GM12864 (cell line): Measurements from ENCODE around the gene RBFOX2.
"Not testable (repeated sequence)": the region's sequence is repeated elsewhere in the genome, so short reads cannot be mapped to it uniquely, and the experiment has no call there.

Source experiments
- DNase-seq: peaks from one replicate; pipeline ENCODE4 v3.0.0-alpha.2; 2011; ENCODE audit warnings: low read depth
- H3K4me3 ChIP-seq: 2 replicates; pipeline ENCODE4 v1.5.1; 2011; ENCODE audit warnings: mild to moderate bottlenecking, low read depth, low read length, control low read depth
- CTCF ChIP-seq: IDR thresholded peaks from 2 replicates; pipeline ENCODE4 v1.5.1; 2011; ENCODE audit warnings: low read depth, mild to moderate bottlenecking, moderate library complexity, low read length, control low read depth, inconsistent platforms; ENCODE audit errors: missing control alignments

Gene RBFOX2

GRCh38 chr22:36055376-36056295, 27.0 kb upstream of the RBFOX2 start:
- DNase-seq: no peak
- no peak for TF ChIP-seq CTCF
- no peak overlapping the region for H3K4me3 ChIP-seq

DNA sequence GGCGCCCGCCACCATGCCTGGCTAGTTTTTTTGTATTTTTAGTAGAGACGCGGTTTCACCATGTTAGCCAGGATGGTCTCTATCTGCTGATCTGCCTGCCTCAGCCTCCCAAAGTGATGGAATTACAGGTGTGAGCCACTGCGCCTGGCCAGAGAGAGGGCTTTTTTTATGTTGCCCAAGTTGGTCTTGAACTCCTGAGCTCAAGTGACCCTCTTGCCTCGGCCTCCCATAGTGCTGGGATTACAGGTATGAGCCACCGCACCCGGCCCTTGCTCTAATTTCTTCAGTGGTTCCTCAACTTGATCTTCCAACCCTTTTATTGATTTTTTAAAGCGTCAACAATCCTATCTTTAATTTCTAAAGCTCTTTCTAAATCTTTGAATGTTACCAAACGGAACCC, 25.8 kb upstream of the RBFOX2 start:
- H3K4me3 ChIP-seq, DNase-seq: not testable (repeated sequence)

- no peak overlapping the region for H3K4me3 ChIP-seq
- TF ChIP-seq CTCF: no peak
- DNase-seq: no peak
Observed at GRCh38 chr22:36053242-36054147, 24.9 kb upstream of the RBFOX2 start.

DNA sequence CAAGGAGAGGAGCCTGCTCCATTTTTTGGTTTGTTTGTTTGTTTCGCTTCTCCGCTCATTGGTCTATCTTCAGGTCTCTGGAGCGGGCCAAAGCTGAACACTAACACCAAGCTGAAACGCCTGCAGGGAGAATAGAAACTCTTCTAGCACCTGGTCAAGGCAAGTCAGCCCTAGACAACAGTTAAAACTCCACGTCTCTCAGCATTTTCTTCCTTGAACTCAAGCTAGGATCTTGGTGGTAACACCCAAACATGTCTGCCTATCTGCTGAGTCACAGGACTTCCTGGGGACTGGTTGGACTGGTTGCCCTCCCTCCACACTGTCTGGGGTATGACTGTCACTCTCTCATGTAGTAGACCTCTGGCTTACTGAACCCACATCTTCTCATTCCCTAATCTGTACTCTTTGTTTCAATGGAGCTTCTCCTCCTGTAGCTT, 23.9 kb upstream of the RBFOX2 start:
- TF ChIP-seq CTCF: no peak
- no peak overlapping the region for H3K4me3 ChIP-seq
- no peak for DNase-seq

DNA sequence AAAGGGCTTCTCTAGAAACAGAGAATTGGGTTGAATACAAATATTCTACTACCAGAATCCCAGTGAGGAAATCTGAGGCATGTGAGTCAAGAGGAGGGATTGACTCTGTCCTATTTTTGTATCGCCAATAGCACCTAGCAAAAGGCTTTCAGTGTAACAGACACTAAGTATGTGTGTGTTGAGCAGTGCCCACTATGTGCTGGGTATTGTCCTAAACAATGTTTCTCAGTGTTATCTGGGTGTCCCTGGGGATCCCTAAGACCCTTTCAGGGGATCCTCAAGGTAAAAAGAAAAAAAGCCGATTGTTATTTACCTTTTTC, 21.0 kb upstream of the RBFOX2 start:
- TF ChIP-seq CTCF: no peak
- no peak overlapping the region for H3K4me3 ChIP-seq
- DNase-seq: no peak

DNA sequence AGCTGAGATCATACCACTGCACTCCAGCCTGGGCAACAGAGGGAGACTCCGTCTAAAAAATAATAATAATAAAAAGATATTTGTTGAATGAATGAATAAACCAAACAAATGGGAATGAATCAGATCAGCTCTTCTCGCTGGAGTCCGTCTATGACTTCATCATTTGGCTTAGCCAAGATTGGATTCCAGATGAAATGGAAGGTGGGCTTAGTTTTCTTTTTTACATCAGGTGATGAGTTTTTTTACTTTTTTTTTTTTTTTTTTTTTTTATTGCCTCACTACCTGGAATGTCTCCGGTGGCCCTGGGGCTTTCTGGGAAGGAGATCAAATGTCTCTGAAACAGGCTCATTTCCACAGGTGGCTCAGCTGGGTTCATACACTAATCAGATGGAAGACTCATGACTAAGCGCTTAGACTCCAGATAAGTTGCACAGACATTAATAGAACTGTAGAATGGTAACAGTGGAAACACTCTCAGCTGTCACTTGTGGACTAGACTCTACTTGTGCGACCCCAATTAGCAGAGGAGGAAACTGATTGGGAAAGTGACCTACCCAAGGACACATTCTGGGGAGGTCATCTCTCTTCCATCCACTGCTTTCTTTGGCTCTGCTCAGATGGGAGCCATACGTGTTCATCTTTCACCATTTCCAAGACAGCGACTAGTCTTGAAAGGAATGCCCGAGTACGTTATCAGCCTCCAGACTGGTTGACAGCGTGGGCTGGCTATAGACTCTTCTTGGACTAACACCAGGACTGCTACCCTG, 20.5 kb upstream of the RBFOX2 start:
- H3K4me3 ChIP-seq: no peak overlapping the region
- no peak for DNase-seq
- no peak for TF ChIP-seq CTCF

- not testable (repeated sequence) for DNase-seq
Observed at GRCh38 chr22:36044517-36044916, 15.9 kb upstream of the RBFOX2 start.

More at GRCh38 chr22:36044517-36044916, 15.9 kb upstream of the RBFOX2 start:
- H3K4me3 ChIP-seq: not testable (repeated sequence)
